GM21786 (cell line): ENCODE measurements around the gene ANKRD13D.

Experiments
- ATAC-seq: cut with Tn5 transposase; IDR thresholded peaks from one replicate; pipeline ENCODE4 v1.9.1; 2021; ENCODE audit not compliant: unreplicated experiment

The ANKRD13D gene

GRCh38 chr11:67285541-67286498, 3.3 kb upstream of the ANKRD13D start:
- ATAC-seq, result no peak

- no peak for ATAC-seq
These were observed 2.3 kb upstream of the ANKRD13D start for GRCh38 chr11:67286621-67287333.

- ATAC-seq, result no peak
These were observed 1.5 kb upstream of the ANKRD13D start for GRCh38 chr11:67287355-67288197.

- ATAC-seq, result no peak
These were observed 978 bp upstream of the ANKRD13D start for GRCh38 chr11:67288198-67288451.

- ATAC-seq, result peak; percentile 58
These were observed 464 bp upstream of the ANKRD13D start for GRCh38 chr11:67288452-67289225.

GRCh38 chr11:67289651-67290479, 762 bp downstream of the ANKRD13D start:
- ATAC-seq, result no peak

- no peak for ATAC-seq
These were observed 1.7 kb downstream of the ANKRD13D start for GRCh38 chr11:67290801-67291200.

- no peak for ATAC-seq
These were observed 2.6 kb downstream of the ANKRD13D start for GRCh38 chr11:67291481-67292381.

- ATAC-seq, result no peak
These were observed 3.6 kb downstream of the ANKRD13D start for GRCh38 chr11:67292671-67293070.

- ATAC-seq, result no peak
These were observed 4.0 kb downstream of the ANKRD13D start for GRCh38 chr11:67293090-67293489.

GRCh38 chr11:67295846-67296245, 6.7 kb downstream of the ANKRD13D start:
- no peak for ATAC-seq

GRCh38 chr11:67298786-67299185, 9.7 kb downstream of the ANKRD13D start:
- ATAC-seq, result no peak

GRCh38 chr11:67299471-67300191, 10.5 kb downstream of the ANKRD13D start:
- no peak for ATAC-seq

GRCh38 chr11:67300256-67300755, 11.2 kb downstream of the ANKRD13D start:
- ATAC-seq, result no peak

- no peak for ATAC-seq
These were observed 11.7 kb downstream of the ANKRD13D start for GRCh38 chr11:67300756-67301312.

GRCh38 chr11:67301313-67301921, 12.3 kb downstream of the ANKRD13D start:
- no peak for ATAC-seq

- no peak for ATAC-seq
These were observed 12.9 kb downstream of the ANKRD13D start for GRCh38 chr11:67301951-67302516.
